Heart left ventricle (tissue), 16 donors: ENCODE measurements around the gene PAIP2B. TPM values are rescaled to one million over a fixed set of nuclear protein-coding genes. Genes with fewer than 3 reads are reported as not detected.
"Not testable (repeated sequence)": the region's sequence is repeated elsewhere in the genome, so short reads cannot be mapped to it uniquely, and the experiment has no call there.

Experiments used
- ATAC-seq, 4 donors: fragments of 200-7000 bp; cut with Tn5 transposase; one replicate each; pipeline ENCODE4 v1.9.1; 2020 to 2022; ENCODE audit warnings: moderate library complexity in 4 of 4, mild to moderate bottlenecking in 3 of 4, moderate number of reproducible peaks in 1 of 4
- DNase-seq, 5 donors: peaks; one replicate each; pipeline ENCODE4 v3.0.0-alpha.2; 2020
- H3K27ac ChIP-seq, 12 donors: fragments of 200-600 bp; sonication (generic) in 4 of 12; one replicate each; pipeline versions ENCODE4 v1.5.0 to v1.8.0; 2016 to 2022; ENCODE audit warnings: mild to moderate bottlenecking in 2 of 12
- H3K27me3 ChIP-seq, 9 donors: fragments of 200-600 bp; sonication (generic) in 2 of 9; one replicate each; pipeline versions ENCODE4 v1.5.1 to v1.8.0; 2016 to 2022; ENCODE audit warnings: mild to moderate bottlenecking in 3 of 9
- H3K36me3 ChIP-seq, 9 donors: fragments of 200-600 bp; sonication (generic) in 2 of 9; one replicate each; pipeline versions ENCODE4 v1.5.0 to v1.8.0; 2018 to 2022; ENCODE audit warnings: mild to moderate bottlenecking in 2 of 9
- H3K4me1 ChIP-seq, 12 donors: fragments of 200-600 bp; sonication (generic) in 4 of 12; one replicate each; pipeline versions ENCODE4 v1.5.0 to v1.8.0; 2016 to 2022; ENCODE audit warnings: mild to moderate bottlenecking in 3 of 12
- H3K4me3 ChIP-seq, 12 donors: fragments of 200-600 bp; sonication (generic) in 4 of 12; one replicate each; pipeline versions ENCODE4 v1.5.0 to v1.8.0; 2017 to 2022; ENCODE audit warnings: mild to moderate bottlenecking in 9 of 12, moderate library complexity in 4 of 12
- H3K9me3 ChIP-seq, 12 donors: fragments of 200-600 bp; sonication (generic) in 4 of 12; one replicate each; pipeline versions ENCODE4 v1.5.0 to v1.8.0; 2016 to 2022; ENCODE audit warnings: mild to moderate bottlenecking in 1 of 12
- POLR2A ChIP-seq, 2 donors: fragments of 450-650 bp; IDR thresholded peaks; one replicate each; pipeline ENCODE4 v1.6.1; 2017; ENCODE audit warnings: antibody characterized with exemption in 2 of 2, mild to moderate bottlenecking in 2 of 2, moderate library complexity in 2 of 2
- WGBS, 4 donors: extraction: QIAGEN DNeasy Blood & Tissue Kit in 2 of 4; methylation state at CpG; one replicate each; pipeline versions ENCODE4 v1.1.5 to v1.1.7; 2013 to 2018; 5-methylcytosine and 5-hydroxymethylcytosine counted together
- intact Hi-C, 10 donors: fragments of 100-400 bp; cut with DNase I; formaldehyde crosslinking; loops; one replicate each; pipeline versions ENCODE4 v1.11.1 to v1.14.2; 2022
- polyA plus RNA-seq, 2 donors: library from polyadenylated mRNA; stranded (reverse); fragments of 200-250 nt; gene quantifications; one replicate each; pipeline ENCODE4 v1.2.3, GENCODE V29; 2013
- total RNA-seq, 9 donors: library from RNA; depleted of rRNA in 2 of 9; stranded (reverse); fragments of >200 nt in 2 of 9; fragmentation: NEBNext Ultra II Directional in 3 of 9; extraction: Animal tissue kit (Norgen Biotek cat#: 25700) in 3 of 9; gene quantifications; one replicate each; pipeline versions ENCODE4 v1.1.0 to v1.2.4, GENCODE V29; 2016 to 2023
- TF ChIP-seq, protein P1 (sequence below), 12 donors: fragments of 200-600 bp; sonication (generic) in 4 of 12; IDR thresholded peaks; one replicate each; pipeline versions ENCODE4 v1.5.0 to v1.8.0; 2018 to 2022; ENCODE audit warnings: antibody characterized with exemption in 12 of 12, mild to moderate bottlenecking in 5 of 12
- donor health status: ischemic (EF 13 %, LVEDD 7.1; RV severe dilation, severe dysfunction).
- donor health status: healthy with polysubstance abuse.
- donor health status: DM: no; HTN: yes; CAD: no.
- donor health status: DM: no; HTN: no; CAD: no.
- donor health status: ischemic (EF 25% LVEDD 6.9; RV normal size, moderate dysfunction).
- donor health status: ischemic (EF 25% LVEDD 5.7; RV mildly dilated, moderate dysfunction).
- donor health status: healthy.
- donor health status: DM: yes; HTN: yes; CAD: no.
- donor health status: ischemic (EF 35%, LVEDD 5.7; RV mildly dilated, moderate dysfunction).
- donor health status: nonischemic (EF 11% LVEDD 7.7; RV severe dilation, severe dysfunction).
- donor health status: DM: yes; HTN: yes; CAD: no.
- donor health status: PGD.
- donor health status: ischemic (EF 29% LVEDD 5.4; RV normal size, mild dysfunction).
- donor health status: nonischemic (EF 23%, LVEDD 6.1; RV moderate dilation, normal function).

Gene PAIP2B
- total and polyA plus RNA-seq, 11 donors = 11.9 to 89.0 (median 53.2) TPM

DNA sequence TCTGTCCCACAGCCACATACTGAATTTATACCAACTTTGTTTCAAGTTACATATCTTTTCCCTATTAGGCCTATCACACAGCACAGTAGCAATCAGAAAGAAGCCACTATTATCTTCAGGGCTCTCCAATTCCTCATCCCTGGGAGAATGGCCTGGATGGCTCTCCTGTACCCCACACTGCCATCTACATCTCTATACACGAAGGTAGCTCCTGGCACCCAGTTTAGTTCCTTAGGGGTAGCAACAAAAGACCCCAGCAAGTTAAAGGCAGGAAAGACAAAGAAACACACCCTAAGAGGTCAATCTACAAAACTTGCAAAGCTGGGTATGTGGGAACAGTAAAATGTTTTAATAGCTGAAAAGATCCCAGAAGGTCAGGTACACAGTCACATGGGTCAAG lies 39.9 kb downstream of the PAIP2B start:
- intact Hi-C loops = no loop called here

GRCh38 chr2:71183306-71184115 lies 43.4 kb downstream of the PAIP2B start:
- H3K4me1 ChIP-seq, DNase-seq, H3K9me3 ChIP-seq, intact Hi-C loops, H3K27me3 ChIP-seq, H3K27ac ChIP-seq: not testable (repeated sequence)
- ATAC-seq = peak in 1 of 4 donors; percentile 30
- 22 to 41% (median 31%) methylated on average over 2 to 4 of the region's 5 CpGs for whole genome bisulfite sequencing, 4 donors
- peaks cover 0 to 33% (median 9%) of the 10 kb centered on the region in 9 donors for H3K36me3 ChIP-seq
- H3K4me3 ChIP-seq = peak overlapping the region in 1 of 12 donors; percentile 16

More for the DNA sequence above, 39.9 kb downstream of the PAIP2B start:
- Histone ChIP-seq H3K9me3 (no peaks in the 10 kb centered on the region), H3K36me3 (peaks cover 0 to 43% (median 20%) of the 10 kb centered on the region in 9 donors), H3K27ac (no peak overlapping the region), H3K4me1 (peaks cover 0 to 12% (median 0%) of the 10 kb centered on the region in 12 donors), H3K27me3 (no peaks in the 10 kb centered on the region), H3K4me3 (no peak overlapping the region)
- no peak for TF ChIP-seq POLR2A (IDR thresholded peaks at IDR 0.05)
- TF ChIP-seq, protein P1, sequence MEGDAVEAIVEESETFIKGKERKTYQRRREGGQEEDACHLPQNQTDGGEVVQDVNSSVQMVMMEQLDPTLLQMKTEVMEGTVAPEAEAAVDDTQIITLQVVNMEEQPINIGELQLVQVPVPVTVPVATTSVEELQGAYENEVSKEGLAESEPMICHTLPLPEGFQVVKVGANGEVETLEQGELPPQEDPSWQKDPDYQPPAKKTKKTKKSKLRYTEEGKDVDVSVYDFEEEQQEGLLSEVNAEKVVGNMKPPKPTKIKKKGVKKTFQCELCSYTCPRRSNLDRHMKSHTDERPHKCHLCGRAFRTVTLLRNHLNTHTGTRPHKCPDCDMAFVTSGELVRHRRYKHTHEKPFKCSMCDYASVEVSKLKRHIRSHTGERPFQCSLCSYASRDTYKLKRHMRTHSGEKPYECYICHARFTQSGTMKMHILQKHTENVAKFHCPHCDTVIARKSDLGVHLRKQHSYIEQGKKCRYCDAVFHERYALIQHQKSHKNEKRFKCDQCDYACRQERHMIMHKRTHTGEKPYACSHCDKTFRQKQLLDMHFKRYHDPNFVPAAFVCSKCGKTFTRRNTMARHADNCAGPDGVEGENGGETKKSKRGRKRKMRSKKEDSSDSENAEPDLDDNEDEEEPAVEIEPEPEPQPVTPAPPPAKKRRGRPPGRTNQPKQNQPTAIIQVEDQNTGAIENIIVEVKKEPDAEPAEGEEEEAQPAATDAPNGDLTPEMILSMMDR (IDR thresholded peaks at IDR 0.05) = no peak
- WGBS, 4 donors = 67 to 81% (median 76%) methylated on average over 1 of the region's 1 CpG
- DNase-seq (no peak), ATAC-seq (no peak)

- WGBS, 4 donors = 76 to 83% (median 80%) methylated on average over 2 of the region's 2 CpGs
- DNase-seq (no peak), ATAC-seq (no peak)
- H3K9me3 ChIP-seq = no peaks in the 10 kb centered on the region
- peaks cover 0 to 7% (median 0%) of the 10 kb centered on the region in 12 donors for H3K4me1 ChIP-seq
- TF ChIP-seq, protein P1 (IDR thresholded peaks at IDR 0.05) = no peak
- TF ChIP-seq POLR2A (IDR thresholded peaks at IDR 0.05) = no peak
- H3K4me3 ChIP-seq = no peak overlapping the region
- H3K36me3 ChIP-seq = peaks cover 0 to 11% (median 0%) of the 10 kb centered on the region in 9 donors
- no peaks in the 10 kb centered on the region for H3K27me3 ChIP-seq
- H3K27ac ChIP-seq = no peak overlapping the region
- intact Hi-C loops = no loop called here
Measured at GRCh38 chr2:71181316-71181715, 45.6 kb downstream of the PAIP2B start.

GRCh38 chr2:71178836-71179235 lies 48.1 kb downstream of the PAIP2B start:
- H3K27me3 ChIP-seq, H3K4me1 ChIP-seq, H3K27ac ChIP-seq, H3K36me3 ChIP-seq, DNase-seq, intact Hi-C loops, ATAC-seq, H3K9me3 ChIP-seq, H3K4me3 ChIP-seq: not testable (repeated sequence)
- WGBS, 4 donors = 58 to 69% (median 66%) methylated on average over 8 of the region's 8 CpGs

- no peak for TF ChIP-seq POLR2A (IDR thresholded peaks at IDR 0.05)
- TF ChIP-seq, protein P1 (IDR thresholded peaks at IDR 0.05) = no peak
- H3K27me3 ChIP-seq = no peaks in the 10 kb centered on the region
- H3K36me3 ChIP-seq = no peaks in the 10 kb centered on the region
- DNase-seq = no peak
- 58 to 81% (median 76%) methylated on average over 3 of the region's 3 CpGs for WGBS, 4 donors
- H3K4me3 ChIP-seq = no peak overlapping the region
- no peak for ATAC-seq
- peaks cover 0 to 7% (median 0%) of the 10 kb centered on the region in 12 donors for H3K4me1 ChIP-seq
- intact Hi-C loops = loop anchor here in 1 of 10 donors (5.0 kb wide), 1 partner anchor 33 kb away; no protein-coding TSS in a partner anchor
- no peak overlapping the region for H3K27ac ChIP-seq
- no peaks in the 10 kb centered on the region for H3K9me3 ChIP-seq
Measured at GRCh38 chr2:71174207-71174606, 52.7 kb downstream of the PAIP2B start.
